SU-DHL-6 (cell line): Measurements from ENCODE around the gene PTPRC.

Experiments
- H2AFZ ChIP-seq: fragments of 200-600 bp; sonication (generic); 2 replicates; pipeline ENCODE4 v1.6.1; 2014; ENCODE audit warnings: low read depth, mild to moderate bottlenecking, moderate library complexity, mixed read lengths, antibody characterized with exemption, low read length; ENCODE audit not compliant: severe bottlenecking
- H3F3A ChIP-seq: fragments of 200-600 bp; shearing (Covaris generic); 2 replicates; pipeline ENCODE4 v1.6.0; 2016; ENCODE audit warnings: antibody characterized with exemption, mild to moderate bottlenecking; ENCODE audit not compliant: insufficient read depth
- H3K27ac ChIP-seq: fragments of 200-600 bp; sonication (generic); 2 replicates; pipeline ENCODE4 v1.5.1; 2016; ENCODE audit warnings: low read depth, mild to moderate bottlenecking, low read length, moderate library complexity, mixed read lengths
- H3K27me3 ChIP-seq: fragments of 200-600 bp; sonication (generic), shearing (Covaris generic); 2 replicates; pipeline ENCODE4 v1.6.0; 2014; ENCODE audit warnings: mild to moderate bottlenecking, low read length
- H3K36me3 ChIP-seq: fragments of 200-600 bp; sonication (generic); 2 replicates; pipeline ENCODE4 v1.6.1; 2014; ENCODE audit warnings: mild to moderate bottlenecking, low read length, mixed read lengths
- H3K4me2 ChIP-seq: fragments of 300-600, 200-600 bp; shearing (Covaris generic), sonication (generic); 2 replicates; pipeline ENCODE4 v1.6.0; 2014; ENCODE audit warnings: low read length, low read depth, mild to moderate bottlenecking; ENCODE audit not compliant: poor library complexity, severe bottlenecking
- H3K4me3 ChIP-seq: fragments of 200-600 bp; sonication (generic); 2 replicates; pipeline ENCODE4 v1.5.1; 2014; ENCODE audit warnings: antibody characterized with exemption, low read length, mild to moderate bottlenecking, mixed read lengths; ENCODE audit not compliant: insufficient read depth, poor library complexity, severe bottlenecking
- H3K79me2 ChIP-seq: fragments of 200-600 bp; sonication (generic); 2 replicates; pipeline ENCODE4 v1.6.1; 2014; ENCODE audit warnings: mild to moderate bottlenecking, low read length, moderate library complexity; ENCODE audit not compliant: insufficient read depth
- H3K9ac ChIP-seq: fragments of 200-600 bp; sonication (generic); 2 replicates; pipeline ENCODE4 v1.7.0; 2014; ENCODE audit warnings: mild to moderate bottlenecking, low read length
- H3K9me2 ChIP-seq: fragments of 200-600 bp; sonication (generic); replicated peaks from 2 replicates; pipeline ENCODE4 v1.6.1; 2014; ENCODE audit warnings: low read length; ENCODE audit not compliant: insufficient read depth
- H3K9me3 ChIP-seq: fragments of 200-600 bp; sonication (generic); 2 replicates; pipeline ENCODE4 v1.6.1; 2014; ENCODE audit warnings: low read length, mixed read lengths; ENCODE audit not compliant: insufficient read depth
- H4K20me1 ChIP-seq: fragments of 200-600 bp; sonication (generic); 2 replicates; pipeline ENCODE4 v1.6.1; 2014; ENCODE audit warnings: low read depth, mild to moderate bottlenecking, antibody characterized with exemption, low read length, moderate library complexity, mixed read lengths
- CTCF ChIP-seq: fragments of 200-600 bp; sonication (generic); IDR thresholded peaks from one replicate; pipeline ENCODE4 v1.5.1; 2017; ENCODE audit warnings: antibody characterized with exemption, mild to moderate bottlenecking, low read length, moderate library complexity; ENCODE audit not compliant: insufficient read depth, poor library complexity, severe bottlenecking
- EZH2phosphoT487 ChIP-seq: fragments of 200-600 bp; sonication (generic), shearing (Covaris generic); conservative IDR thresholded peaks from 2 replicates; pipeline ENCODE4 v1.6.1; 2018; ENCODE audit warnings: mild to moderate bottlenecking, antibody characterized with exemption, low read length, moderate library complexity, mixed read lengths

PTPRC gene

DNA sequence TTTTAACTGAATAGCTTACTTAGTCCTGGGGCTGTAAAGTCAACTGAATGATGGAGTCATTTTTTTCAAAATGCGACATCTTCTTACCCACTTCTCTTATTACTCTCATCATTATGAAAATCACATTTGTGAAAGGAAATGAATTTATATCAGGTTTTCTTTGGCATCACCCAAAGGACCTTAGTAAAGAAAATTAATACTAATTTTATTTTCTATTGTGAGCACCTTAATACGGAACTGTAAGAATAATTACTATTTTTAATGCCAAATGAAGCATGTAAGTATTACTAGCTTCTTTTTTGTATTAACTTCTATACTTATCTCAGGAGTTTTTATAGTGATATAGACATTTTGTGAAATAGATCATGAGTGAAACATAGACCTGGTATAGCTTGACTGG, 30.9 kb downstream of the PTPRC start:
- Histone ChIP-seq H3K4me3 (peak overlapping the region; percentile 40), H3K79me2 (peaks cover 97% of the 10 kb centered on the region), H3K9me3 (no peaks in the 10 kb centered on the region), H4K20me1 (no peaks in the 10 kb centered on the region), H3K27ac (peak overlapping the region; percentile 89), H3K36me3 (peaks cover 35% of the 10 kb centered on the region), H3K9me2 (no peaks in the 10 kb centered on the region), H2AFZ (no peak overlapping the region), H3K9ac (peak overlapping the region; percentile 31; the same call in 1 of the 2 replicates), H3F3A (peaks cover 68% of the 10 kb centered on the region), H3K27me3 (no peaks in the 10 kb centered on the region), H3K4me2 (peak overlapping the region; percentile 95)
- TF ChIP-seq EZH2phosphoT487, result no peak
- no peak for TF ChIP-seq CTCF

GRCh38 chr1:198671136-198671535, 32.3 kb downstream of the PTPRC start:
- H3K4me3 ChIP-seq, result peak overlapping the region; percentile 4
- no peak for TF ChIP-seq EZH2phosphoT487
- TF ChIP-seq CTCF, result no peak
- no peak overlapping the region for H3K9ac ChIP-seq
- H3K27ac ChIP-seq, result peak overlapping the region; percentile 89
- H2AFZ ChIP-seq, result no peak overlapping the region
- H3K36me3 ChIP-seq, result peaks cover 27% of the 10 kb centered on the region
- no peaks in the 10 kb centered on the region for H3K9me2 ChIP-seq
- no peaks in the 10 kb centered on the region for H4K20me1 ChIP-seq
- peak overlapping the region; percentile 95 for H3K4me2 ChIP-seq
- H3K9me3 ChIP-seq, result no peaks in the 10 kb centered on the region
- H3K79me2 ChIP-seq, result peaks cover 97% of the 10 kb centered on the region
- peaks cover 71% of the 10 kb centered on the region for H3F3A ChIP-seq
- no peaks in the 10 kb centered on the region for H3K27me3 ChIP-seq

DNA sequence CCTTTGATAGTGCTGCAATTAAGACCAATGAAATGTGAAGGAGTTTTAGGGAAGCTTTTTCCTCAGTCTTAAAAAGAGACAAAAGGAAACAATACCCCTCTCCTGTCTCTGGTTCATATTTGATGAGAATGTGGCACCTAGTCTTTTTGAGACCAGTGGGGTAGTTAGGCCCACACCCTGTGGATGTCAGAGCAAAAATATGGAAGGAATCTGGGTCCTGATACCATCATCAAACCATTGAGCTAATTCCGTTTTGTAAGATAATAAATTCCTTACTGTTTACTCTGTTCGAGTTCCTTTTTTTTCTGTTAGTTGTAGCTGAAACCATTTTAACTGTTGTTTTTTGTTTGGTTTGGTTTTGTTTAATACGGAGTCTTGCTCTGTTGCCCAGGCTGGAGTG, 33.3 kb downstream of the PTPRC start:
- H3K4me3 ChIP-seq, result no peak overlapping the region
- no peaks in the 10 kb centered on the region for H3K9me3 ChIP-seq
- no peaks in the 10 kb centered on the region for H3K27me3 ChIP-seq
- peaks cover 71% of the 10 kb centered on the region for H3F3A ChIP-seq
- TF ChIP-seq EZH2phosphoT487 (no peak), CTCF (no peak)
- H4K20me1 ChIP-seq, result no peaks in the 10 kb centered on the region
- peak overlapping the region; percentile 89 for H3K27ac ChIP-seq
- no peaks in the 10 kb centered on the region for H3K9me2 ChIP-seq
- H3K79me2 ChIP-seq, result peaks cover 97% of the 10 kb centered on the region
- peak overlapping the region; percentile 95 for H3K4me2 ChIP-seq
- peaks cover 18% of the 10 kb centered on the region; the same call in 1 of the 2 replicates for H3K36me3 ChIP-seq
- no peak overlapping the region for H3K9ac ChIP-seq
- H2AFZ ChIP-seq, result no peak overlapping the region
